ENCODE measurements around the gene MINDY4.

The MINDY4 gene

DNA sequence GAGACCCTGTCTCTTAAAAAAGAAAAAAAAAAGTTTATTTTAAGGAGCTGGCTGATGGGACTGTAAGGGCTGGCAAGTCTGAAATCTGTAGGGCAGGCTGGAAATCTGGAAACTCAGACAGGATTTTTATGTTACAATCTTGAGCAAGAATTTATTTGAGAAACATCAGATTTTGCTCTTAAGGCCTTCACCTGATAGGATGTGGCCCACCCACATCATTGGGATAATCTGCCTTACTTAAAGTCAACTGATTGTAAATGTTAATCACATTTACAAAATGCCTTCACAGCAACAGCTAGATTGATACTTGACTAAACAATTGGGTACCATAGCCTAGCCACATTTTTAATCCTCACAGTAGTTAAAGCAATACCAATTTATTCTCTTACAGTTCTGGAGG, 11.5 kb downstream of the MINDY4 start:
- Histone ChIP-seq H3K4me3 (ENCODE audit: control insufficient read depth in 1 of 7, extremely low read depth in 1 of 7, insufficient read depth in 4 of 7, low read depth in 2 of 7, low read length in 6 of 7) (no peak overlapping the region), H3K36me3 (ENCODE audit: control insufficient read depth in 4 of 4, insufficient read depth in 4 of 4, low read length in 3 of 4) (peaks cover 0 to 18% (median 2%) of the 10 kb centered on the region in 4 experiments), H3K4me1 (ENCODE audit: control extremely low read depth in 1 of 4, control insufficient read depth in 4 of 4, insufficient read depth in 4 of 4, low read length in 3 of 4) (no peaks in the 10 kb centered on the region), H3K27me3 (replicated peaks in 2 of 5; ENCODE audit: control insufficient read depth in 4 of 5, insufficient read depth in 5 of 5, low read length in 4 of 5) (no peaks in the 10 kb centered on the region), H3K9me3 (ENCODE audit: control extremely low read depth in 1 of 5, control insufficient read depth in 4 of 5, insufficient read depth in 2 of 5, low read depth in 1 of 5, low read length in 4 of 5) (no peaks in the 10 kb centered on the region), H3K27ac (ENCODE audit: insufficient read depth in 1 of 2, low read depth in 1 of 2, low read length in 2 of 2, poor library complexity in 1 of 2, severe bottlenecking in 2 of 2) (no peak overlapping the region)
- ChIA-PET POLR2A (no interaction called here), CTCF (interaction anchor here (1.0 kb wide), 1 partner anchor 9 kb away, joined by 4 read pairs; no protein-coding TSS in a partner anchor)
- no peak for DNase-seq

DNA sequence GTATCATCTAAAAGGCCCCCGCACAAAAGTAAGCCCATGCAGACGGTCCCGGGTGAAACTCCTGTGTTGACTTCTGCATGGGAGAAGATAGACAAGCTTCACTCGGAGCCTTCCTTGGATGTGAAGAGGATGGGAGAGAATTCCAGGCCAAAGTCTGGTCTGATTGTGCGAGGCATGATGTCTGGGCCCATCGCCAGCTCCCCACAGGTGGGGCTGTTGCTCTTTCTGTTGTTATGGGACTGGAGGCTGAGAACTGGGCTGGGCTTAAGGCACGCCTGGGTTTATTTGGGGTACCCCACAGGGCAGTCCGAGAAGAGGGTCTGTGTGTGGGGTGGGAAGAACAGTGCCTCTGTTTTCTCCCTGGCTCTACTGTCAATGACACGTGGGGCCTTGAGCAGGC, 14.6 kb downstream of the MINDY4 start:
- H3K27me3 ChIP-seq (replicated peaks in 2 of 5; ENCODE audit: control insufficient read depth in 4 of 5, insufficient read depth in 5 of 5, low read length in 4 of 5): no peaks in the 10 kb centered on the region
- WGBS (ENCODE audit: insufficient coverage): 100% methylated on average over 7 of the region's 9 CpGs
- POLR2A ChIA-PET: no interaction called here
- peaks cover 0 to 12% (median 2%) of the 10 kb centered on the region in 4 experiments for H3K36me3 ChIP-seq (ENCODE audit: control insufficient read depth in 4 of 4, insufficient read depth in 4 of 4, low read length in 3 of 4)
- no peak overlapping the region for H3K27ac ChIP-seq (ENCODE audit: insufficient read depth in 1 of 2, low read depth in 1 of 2, low read length in 2 of 2, poor library complexity in 1 of 2, severe bottlenecking in 2 of 2)
- H3K4me3 ChIP-seq (ENCODE audit: control insufficient read depth in 1 of 7, extremely low read depth in 1 of 7, insufficient read depth in 4 of 7, low read depth in 2 of 7, low read length in 6 of 7): no peak overlapping the region
- DNase-seq: no peak
- no peaks in the 10 kb centered on the region for H3K9me3 ChIP-seq (ENCODE audit: control extremely low read depth in 1 of 5, control insufficient read depth in 4 of 5, insufficient read depth in 2 of 5, low read depth in 1 of 5, low read length in 4 of 5)
- CTCF ChIA-PET: no interaction called here
- no peaks in the 10 kb centered on the region for H3K4me1 ChIP-seq (ENCODE audit: control extremely low read depth in 1 of 4, control insufficient read depth in 4 of 4, insufficient read depth in 4 of 4, low read length in 3 of 4)

DNA sequence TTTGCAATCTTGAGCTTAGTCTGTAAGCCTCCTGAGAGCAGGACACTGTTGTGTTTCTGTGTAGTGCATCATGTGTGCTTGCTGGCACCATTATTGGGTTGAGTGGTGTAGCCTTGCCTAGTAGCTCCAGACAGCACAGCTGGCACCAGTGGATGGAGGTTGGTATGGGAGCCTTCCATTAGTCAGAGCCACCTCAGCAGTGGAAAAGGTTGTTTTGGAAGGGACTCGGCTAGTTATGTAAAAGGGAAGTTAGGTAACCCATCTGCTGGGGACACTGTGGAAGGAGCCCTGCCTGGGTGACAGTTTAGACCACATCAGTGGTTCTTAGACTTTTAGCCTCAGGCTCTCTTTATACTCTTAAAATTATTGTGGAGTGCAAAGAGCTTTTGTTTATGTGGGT, 16.3 kb downstream of the MINDY4 start:
- Histone ChIP-seq H3K4me1 (ENCODE audit: control extremely low read depth in 1 of 4, control insufficient read depth in 4 of 4, insufficient read depth in 4 of 4, low read length in 3 of 4) (no peaks in the 10 kb centered on the region), H3K4me3 (ENCODE audit: control insufficient read depth in 1 of 7, extremely low read depth in 1 of 7, insufficient read depth in 4 of 7, low read depth in 2 of 7, low read length in 6 of 7) (no peak overlapping the region), H3K9me3 (ENCODE audit: control extremely low read depth in 1 of 5, control insufficient read depth in 4 of 5, insufficient read depth in 2 of 5, low read depth in 1 of 5, low read length in 4 of 5) (no peaks in the 10 kb centered on the region), H3K27ac (ENCODE audit: insufficient read depth in 1 of 2, low read depth in 1 of 2, low read length in 2 of 2, poor library complexity in 1 of 2, severe bottlenecking in 2 of 2) (no peak overlapping the region), H3K27me3 (replicated peaks in 2 of 5; ENCODE audit: control insufficient read depth in 4 of 5, insufficient read depth in 5 of 5, low read length in 4 of 5) (no peaks in the 10 kb centered on the region), H3K36me3 (ENCODE audit: control insufficient read depth in 4 of 4, insufficient read depth in 4 of 4, low read length in 3 of 4) (peaks cover 0 to 13% (median under 1%) of the 10 kb centered on the region in 4 experiments)
- POLR2A ChIA-PET: no interaction called here
- WGBS (ENCODE audit: insufficient coverage): 14% methylated on average over 1 of the region's 1 CpG
- peak in 2 of 3 donors; percentile 59 to 69 for DNase-seq
- CTCF ChIA-PET: interaction anchor here (1.0 to 1.2 kb wide), 2 partner anchors 9 to 10 kb away, joined by 3 read pairs; no protein-coding TSS in a partner anchor

DNA sequence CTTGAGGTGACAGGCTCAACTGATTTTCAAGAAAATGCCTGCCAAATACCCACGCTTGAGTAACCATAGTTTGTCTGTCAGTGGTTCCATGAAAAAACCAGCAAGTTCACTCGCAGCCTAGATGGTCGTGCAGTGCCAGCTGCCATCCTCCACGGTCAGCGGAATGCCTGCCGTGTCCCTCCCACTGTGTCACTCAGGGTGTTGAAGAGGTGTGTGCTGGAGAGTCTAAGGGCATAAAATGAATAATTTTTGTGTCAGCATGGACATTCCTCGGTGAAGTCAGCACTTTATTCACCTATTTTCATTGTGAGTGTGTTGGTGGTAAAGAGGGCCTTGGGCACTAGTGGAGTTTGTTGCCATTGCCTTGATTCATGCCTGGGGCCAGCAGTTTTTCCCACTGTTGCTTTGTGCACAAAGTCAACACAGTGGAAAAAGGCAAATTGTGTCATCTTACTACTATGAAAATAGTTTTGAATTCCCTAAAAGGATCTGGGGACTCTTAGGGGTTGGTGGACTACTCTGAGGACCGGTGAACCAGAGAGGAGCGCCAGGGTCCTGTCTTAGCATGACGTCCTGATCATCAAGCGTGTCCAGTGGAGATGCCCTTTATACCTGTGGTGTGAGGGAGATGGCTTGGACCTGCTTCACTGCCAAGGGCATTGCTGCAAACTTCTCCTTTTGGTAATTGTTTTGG, 17.6 kb downstream of the MINDY4 start:
- Histone ChIP-seq H3K4me3 (ENCODE audit: control insufficient read depth in 1 of 7, extremely low read depth in 1 of 7, insufficient read depth in 4 of 7, low read depth in 2 of 7, low read length in 6 of 7) (no peak overlapping the region), H3K4me1 (ENCODE audit: control extremely low read depth in 1 of 4, control insufficient read depth in 4 of 4, insufficient read depth in 4 of 4, low read length in 3 of 4) (no peaks in the 10 kb centered on the region), H3K27ac (ENCODE audit: insufficient read depth in 1 of 2, low read depth in 1 of 2, low read length in 2 of 2, poor library complexity in 1 of 2, severe bottlenecking in 2 of 2) (no peak overlapping the region), H3K9me3 (ENCODE audit: control extremely low read depth in 1 of 5, control insufficient read depth in 4 of 5, insufficient read depth in 2 of 5, low read depth in 1 of 5, low read length in 4 of 5) (no peaks in the 10 kb centered on the region), H3K36me3 (ENCODE audit: control insufficient read depth in 4 of 4, insufficient read depth in 4 of 4, low read length in 3 of 4) (peaks cover 0 to 9% (median 0%) of the 10 kb centered on the region in 4 experiments), H3K27me3 (replicated peaks in 2 of 5; ENCODE audit: control insufficient read depth in 4 of 5, insufficient read depth in 5 of 5, low read length in 4 of 5) (no peaks in the 10 kb centered on the region)
- no peak for DNase-seq
- CTCF ChIA-PET: interaction anchor here (1.2 kb wide), 1 partner anchor 9 kb away, joined by 3 read pairs; no protein-coding TSS in a partner anchor
- 86% methylated on average over 10 of the region's 11 CpGs for WGBS (ENCODE audit: insufficient coverage)
- POLR2A ChIA-PET: no interaction called here

DNA sequence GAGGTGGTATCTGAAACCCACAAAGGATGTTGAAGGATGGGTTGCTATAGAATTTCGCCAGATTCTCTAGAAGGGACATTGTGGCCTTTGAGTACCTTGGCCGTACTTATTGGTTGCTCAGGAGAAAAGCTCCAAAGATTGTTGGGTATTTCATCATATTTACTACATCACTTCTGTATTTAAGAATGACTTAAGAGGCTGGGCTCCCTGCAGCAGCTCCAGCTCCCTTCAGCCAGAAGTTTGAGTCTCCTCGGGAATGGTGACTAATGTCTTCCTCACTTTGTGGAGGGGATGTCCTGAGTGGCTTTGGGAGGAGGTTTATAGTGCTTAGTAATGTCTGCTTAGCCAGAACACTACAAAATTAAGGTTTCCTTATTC, 18.1 kb downstream of the MINDY4 start:
- no peaks in the 10 kb centered on the region for H3K4me1 ChIP-seq (ENCODE audit: control extremely low read depth in 1 of 4, control insufficient read depth in 4 of 4, insufficient read depth in 4 of 4, low read length in 3 of 4)
- no peaks in the 10 kb centered on the region for H3K27me3 ChIP-seq (replicated peaks in 2 of 5; ENCODE audit: control insufficient read depth in 4 of 5, insufficient read depth in 5 of 5, low read length in 4 of 5)
- whole genome bisulfite sequencing (ENCODE audit: insufficient coverage): 100% methylated on average over 1 of the region's 3 CpGs
- H3K9me3 ChIP-seq (ENCODE audit: control extremely low read depth in 1 of 5, control insufficient read depth in 4 of 5, insufficient read depth in 2 of 5, low read depth in 1 of 5, low read length in 4 of 5): no peaks in the 10 kb centered on the region
- ChIA-PET CTCF (no interaction called here), POLR2A (no interaction called here)
- H3K36me3 ChIP-seq (ENCODE audit: control insufficient read depth in 4 of 4, insufficient read depth in 4 of 4, low read length in 3 of 4): peaks cover 0 to 9% (median 0%) of the 10 kb centered on the region in 4 experiments
- DNase-seq: peak in 2 of 3 donors; percentile 5 to 14
- no peak overlapping the region for H3K4me3 ChIP-seq (ENCODE audit: control insufficient read depth in 1 of 7, extremely low read depth in 1 of 7, insufficient read depth in 4 of 7, low read depth in 2 of 7, low read length in 6 of 7)
- no peak overlapping the region for H3K27ac ChIP-seq (ENCODE audit: insufficient read depth in 1 of 2, low read depth in 1 of 2, low read length in 2 of 2, poor library complexity in 1 of 2, severe bottlenecking in 2 of 2)

DNA sequence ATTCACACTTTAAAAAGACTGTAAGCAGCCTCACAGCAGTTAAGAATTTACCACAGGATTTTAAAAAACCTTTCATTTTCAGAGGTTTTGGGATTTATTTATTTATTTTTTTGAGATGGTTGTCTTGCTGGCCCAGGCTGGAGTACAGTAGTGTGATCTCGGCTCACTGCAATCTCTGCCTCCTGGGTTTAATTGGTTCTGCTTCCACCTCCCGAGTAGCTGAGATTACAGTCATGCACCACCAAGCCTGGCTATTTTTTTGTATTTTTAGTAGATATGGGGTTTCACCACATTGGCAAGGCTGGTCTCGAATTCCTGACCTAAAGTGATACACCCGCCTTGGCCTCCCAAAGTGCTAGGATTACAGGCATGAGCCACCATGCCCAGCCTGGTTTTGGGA, 19.1 kb downstream of the MINDY4 start:
- no peaks in the 10 kb centered on the region for H3K9me3 ChIP-seq (ENCODE audit: control extremely low read depth in 1 of 5, control insufficient read depth in 4 of 5, insufficient read depth in 2 of 5, low read depth in 1 of 5, low read length in 4 of 5)
- no peak overlapping the region for H3K27ac ChIP-seq (ENCODE audit: insufficient read depth in 1 of 2, low read depth in 1 of 2, low read length in 2 of 2, poor library complexity in 1 of 2, severe bottlenecking in 2 of 2)
- no peak for DNase-seq
- H3K27me3 ChIP-seq (replicated peaks in 2 of 5; ENCODE audit: control insufficient read depth in 4 of 5, insufficient read depth in 5 of 5, low read length in 4 of 5): no peaks in the 10 kb centered on the region
- POLR2A ChIA-PET: no interaction called here
- WGBS (ENCODE audit: insufficient coverage): 100% methylated on average over 3 of the region's 4 CpGs
- H3K4me3 ChIP-seq (ENCODE audit: control insufficient read depth in 1 of 7, extremely low read depth in 1 of 7, insufficient read depth in 4 of 7, low read depth in 2 of 7, low read length in 6 of 7): no peak overlapping the region
- no peaks in the 10 kb centered on the region for H3K4me1 ChIP-seq (ENCODE audit: control extremely low read depth in 1 of 4, control insufficient read depth in 4 of 4, insufficient read depth in 4 of 4, low read length in 3 of 4)
- CTCF ChIA-PET: interaction anchor here (0.7 to 1.2 kb wide), 3 partner anchors 10 to 332 kb away, joined by 3 to 5 read pairs (median 3); no protein-coding TSS in a partner anchor
- H3K36me3 ChIP-seq (ENCODE audit: control insufficient read depth in 4 of 4, insufficient read depth in 4 of 4, low read length in 3 of 4): peaks cover 0 to 9% (median 0%) of the 10 kb centered on the region in 4 experiments

DNA sequence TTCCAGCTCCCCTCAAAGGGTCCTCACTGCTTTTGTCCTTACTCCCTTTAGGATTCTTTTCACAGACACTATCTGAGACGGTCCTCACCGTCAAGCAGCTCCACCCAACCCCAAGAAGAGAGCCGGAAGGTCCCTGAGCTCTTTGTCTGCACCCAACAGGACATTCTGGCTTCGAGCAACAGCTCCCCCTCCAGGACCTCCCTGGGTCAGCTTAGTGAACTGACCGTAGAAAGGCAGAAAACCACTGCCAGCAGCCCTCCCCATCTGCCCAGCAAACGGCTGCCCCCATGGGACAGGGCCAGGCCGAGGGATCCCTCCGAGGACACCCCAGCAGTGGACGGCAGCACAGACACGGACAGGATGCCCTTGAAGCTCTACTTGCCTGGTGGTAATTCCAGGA, 19.9 kb downstream of the MINDY4 start:
- Histone ChIP-seq H3K27me3 (replicated peaks in 2 of 5; ENCODE audit: control insufficient read depth in 4 of 5, insufficient read depth in 5 of 5, low read length in 4 of 5) (no peaks in the 10 kb centered on the region), H3K4me3 (ENCODE audit: control insufficient read depth in 1 of 7, extremely low read depth in 1 of 7, insufficient read depth in 4 of 7, low read depth in 2 of 7, low read length in 6 of 7) (no peak overlapping the region), H3K4me1 (ENCODE audit: control extremely low read depth in 1 of 4, control insufficient read depth in 4 of 4, insufficient read depth in 4 of 4, low read length in 3 of 4) (peaks cover 0 to 4% (median 2%) of the 10 kb centered on the region in 4 experiments), H3K27ac (ENCODE audit: insufficient read depth in 1 of 2, low read depth in 1 of 2, low read length in 2 of 2, poor library complexity in 1 of 2, severe bottlenecking in 2 of 2) (no peak overlapping the region), H3K36me3 (ENCODE audit: control insufficient read depth in 4 of 4, insufficient read depth in 4 of 4, low read length in 3 of 4) (peaks cover 0 to 5% (median 0%) of the 10 kb centered on the region in 4 experiments), H3K9me3 (ENCODE audit: control extremely low read depth in 1 of 5, control insufficient read depth in 4 of 5, insufficient read depth in 2 of 5, low read depth in 1 of 5, low read length in 4 of 5) (no peaks in the 10 kb centered on the region)
- POLR2A ChIA-PET: no interaction called here
- DNase-seq: no peak
- CTCF ChIA-PET: interaction anchor here (0.7 to 1.3 kb wide), 5 partner anchors 8 to 331 kb away, joined by 3 to 5 read pairs (median 3); no protein-coding TSS in a partner anchor
- 89% methylated on average over 9 of the region's 10 CpGs for WGBS (ENCODE audit: insufficient coverage)

Measured in common myeloid progenitor, CD34-positive (primary cell).